Left ventricle myocardium inferior (tissue), 1 donor: ENCODE measurements around the gene FBLN2. TPM values are rescaled to one million over a fixed set of nuclear protein-coding genes. Genes with fewer than 3 reads are reported as not detected.
"Not testable (repeated sequence)": the region's sequence is repeated elsewhere in the genome, so short reads cannot be mapped to it uniquely, and the experiment has no call there.

Experiments used
- DNase-seq: peaks from one replicate; pipeline ENCODE4 v3.0.0-alpha.2; 2020
- H3K27ac ChIP-seq: fragments of 200-600 bp; replicated peaks from 2 replicates; pipeline ENCODE4 v1.8.0; 2021
- H3K27me3 ChIP-seq: fragments of 200-600 bp; 2 replicates; pipeline ENCODE4 v1.8.0; 2021; ENCODE audit warnings: low read depth
- H3K36me3 ChIP-seq: fragments of 200-600 bp; 2 replicates; pipeline ENCODE4 v1.8.0; 2021
- H3K4me1 ChIP-seq: fragments of 200-600 bp; 2 replicates; pipeline ENCODE4 v1.8.0; 2021
- H3K4me3 ChIP-seq: fragments of 200-600 bp; 2 replicates; pipeline ENCODE4 v1.8.0; 2021; ENCODE audit warnings: mild to moderate bottlenecking, moderate library complexity
- H3K9me3 ChIP-seq: fragments of 200-600 bp; replicated peaks from 2 replicates; pipeline ENCODE4 v1.8.0; 2021
- intact Hi-C: fragments of 100-400 bp; cut with micrococcal nuclease; formaldehyde crosslinking; loops from one replicate; pipeline ENCODE4 v1.11.0; 2022
- long read RNA-seq: library from polyadenylated mRNA; unstranded; transcript quantifications from one replicate; pipeline ENCODE4 v2.0.0, GENCODE V29; 2021
- total RNA-seq: library from RNA; stranded (reverse); fragmentation: NEBNext Ultra II Directional; extraction: Animal tissue kit (Norgen Biotek cat#: 25700); gene quantifications from one replicate; pipeline ENCODE4 v1.2.1, GENCODE V29; 2021
- TF ChIP-seq, protein P1 (sequence below): fragments of 200-600 bp; IDR thresholded peaks from 2 replicates; pipeline ENCODE4 v1.8.0; 2021; ENCODE audit warnings: antibody characterized with exemption, mild to moderate bottlenecking, borderline replicate concordance
- donor health status: DM: no; HTN: yes; CAD: no; lungs with severe emphysema.

Gene FBLN2
- 56.7 TPM for total RNA-seq
- long read RNA-seq, full-length matches to known transcripts: 188 of 297 reads
- long read RNA-seq, partial matches to known transcripts: 75 of 297 reads
- long read RNA-seq, other reads (novel, unspliced or antisense): 34 of 297 reads

DNA sequence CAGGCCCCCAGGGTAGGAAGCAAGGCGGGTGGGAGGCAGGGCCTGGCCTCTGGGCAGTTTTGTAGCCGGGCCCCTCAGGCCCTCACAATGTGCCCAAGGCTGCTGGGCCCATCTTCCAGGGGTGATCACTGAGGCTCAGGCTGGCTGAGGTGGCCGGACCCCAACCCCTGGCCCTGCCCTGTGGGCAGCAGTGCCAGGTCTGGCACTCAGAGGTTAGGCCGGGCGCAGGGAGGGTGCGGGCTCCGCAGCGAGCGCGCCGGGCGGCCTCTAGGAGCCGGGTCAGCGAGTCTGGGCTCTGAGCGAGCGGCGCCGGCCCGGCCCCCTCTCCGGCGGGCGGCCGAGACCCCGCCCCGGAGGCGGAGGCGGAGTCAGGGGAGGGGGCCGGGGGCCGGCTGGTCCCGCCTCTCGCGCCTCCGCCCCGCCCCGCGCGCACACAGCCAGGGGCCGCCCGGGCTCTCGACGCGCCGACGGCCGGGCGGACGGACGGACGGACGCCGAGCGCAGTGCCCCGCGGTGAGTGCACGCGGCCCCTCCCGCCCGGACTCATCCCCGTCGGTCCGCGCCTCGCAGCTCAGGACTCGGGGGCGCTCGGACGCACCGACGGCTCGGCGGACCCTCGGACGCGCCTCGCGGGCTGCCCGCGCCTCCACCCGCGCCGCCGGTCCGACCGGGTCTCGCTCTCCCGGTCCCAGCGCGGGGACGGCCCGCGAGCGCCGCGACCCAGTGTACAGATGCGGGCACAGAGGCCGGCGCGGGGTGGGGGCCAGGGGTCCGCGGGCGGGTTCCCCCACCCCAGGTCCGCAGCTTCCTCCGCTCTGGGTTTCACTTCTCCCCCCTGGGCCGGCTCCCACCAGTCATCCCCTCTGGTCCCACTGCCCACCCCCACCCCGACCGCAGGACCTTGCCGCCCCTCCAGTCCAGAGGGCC lies at the start of gene FBLN2:
FBLN2 (plus strand) TSS at position 430 of the 927 bp plus-strand sequence. CDS start 21,231 bp downstream, outside the sequence.
- intact Hi-C loops: no loop called here
- Histone ChIP-seq H3K4me3 (peak within 1 kb of the TSS; percentile 67), H3K36me3 (no peaks in the 10 kb centered on the region), H3K9me3 (no peaks in the 10 kb centered on the region), H3K27me3 (peaks cover 68% of the 10 kb centered on the region), H3K27ac (peak within 1 kb of the TSS; percentile 82), H3K4me1 (peaks cover 60% of the 10 kb centered on the region)
- TF ChIP-seq, protein P1, sequence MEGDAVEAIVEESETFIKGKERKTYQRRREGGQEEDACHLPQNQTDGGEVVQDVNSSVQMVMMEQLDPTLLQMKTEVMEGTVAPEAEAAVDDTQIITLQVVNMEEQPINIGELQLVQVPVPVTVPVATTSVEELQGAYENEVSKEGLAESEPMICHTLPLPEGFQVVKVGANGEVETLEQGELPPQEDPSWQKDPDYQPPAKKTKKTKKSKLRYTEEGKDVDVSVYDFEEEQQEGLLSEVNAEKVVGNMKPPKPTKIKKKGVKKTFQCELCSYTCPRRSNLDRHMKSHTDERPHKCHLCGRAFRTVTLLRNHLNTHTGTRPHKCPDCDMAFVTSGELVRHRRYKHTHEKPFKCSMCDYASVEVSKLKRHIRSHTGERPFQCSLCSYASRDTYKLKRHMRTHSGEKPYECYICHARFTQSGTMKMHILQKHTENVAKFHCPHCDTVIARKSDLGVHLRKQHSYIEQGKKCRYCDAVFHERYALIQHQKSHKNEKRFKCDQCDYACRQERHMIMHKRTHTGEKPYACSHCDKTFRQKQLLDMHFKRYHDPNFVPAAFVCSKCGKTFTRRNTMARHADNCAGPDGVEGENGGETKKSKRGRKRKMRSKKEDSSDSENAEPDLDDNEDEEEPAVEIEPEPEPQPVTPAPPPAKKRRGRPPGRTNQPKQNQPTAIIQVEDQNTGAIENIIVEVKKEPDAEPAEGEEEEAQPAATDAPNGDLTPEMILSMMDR: no peak
- peak; percentile 64 for DNase-seq

DNA sequence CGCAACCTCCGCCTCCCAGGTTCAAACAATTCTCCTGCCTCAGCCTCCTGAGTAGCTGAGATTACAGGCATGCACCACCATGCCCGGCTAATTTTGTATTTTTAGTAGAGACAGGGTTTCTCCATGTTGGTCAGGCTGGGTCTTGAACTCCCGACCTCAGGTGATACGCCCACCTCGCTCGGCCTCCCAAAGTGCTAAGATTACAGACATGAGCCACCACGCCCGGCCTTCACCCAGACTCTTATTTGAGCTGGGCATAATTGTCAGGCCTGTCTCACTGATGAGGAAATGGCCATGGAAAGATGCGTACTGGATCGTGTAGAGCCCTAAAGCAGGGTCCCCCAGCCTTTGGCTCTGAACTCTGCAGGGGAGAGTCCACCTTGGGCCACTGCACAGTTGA lies 49.7 kb upstream of the FBLN2 start:
- H3K36me3 ChIP-seq, H3K4me3 ChIP-seq, intact Hi-C loops, H3K27ac ChIP-seq, H3K27me3 ChIP-seq, DNase-seq, H3K9me3 ChIP-seq: not testable (repeated sequence)
- peaks cover 22% of the 10 kb centered on the region for H3K4me1 ChIP-seq

DNA sequence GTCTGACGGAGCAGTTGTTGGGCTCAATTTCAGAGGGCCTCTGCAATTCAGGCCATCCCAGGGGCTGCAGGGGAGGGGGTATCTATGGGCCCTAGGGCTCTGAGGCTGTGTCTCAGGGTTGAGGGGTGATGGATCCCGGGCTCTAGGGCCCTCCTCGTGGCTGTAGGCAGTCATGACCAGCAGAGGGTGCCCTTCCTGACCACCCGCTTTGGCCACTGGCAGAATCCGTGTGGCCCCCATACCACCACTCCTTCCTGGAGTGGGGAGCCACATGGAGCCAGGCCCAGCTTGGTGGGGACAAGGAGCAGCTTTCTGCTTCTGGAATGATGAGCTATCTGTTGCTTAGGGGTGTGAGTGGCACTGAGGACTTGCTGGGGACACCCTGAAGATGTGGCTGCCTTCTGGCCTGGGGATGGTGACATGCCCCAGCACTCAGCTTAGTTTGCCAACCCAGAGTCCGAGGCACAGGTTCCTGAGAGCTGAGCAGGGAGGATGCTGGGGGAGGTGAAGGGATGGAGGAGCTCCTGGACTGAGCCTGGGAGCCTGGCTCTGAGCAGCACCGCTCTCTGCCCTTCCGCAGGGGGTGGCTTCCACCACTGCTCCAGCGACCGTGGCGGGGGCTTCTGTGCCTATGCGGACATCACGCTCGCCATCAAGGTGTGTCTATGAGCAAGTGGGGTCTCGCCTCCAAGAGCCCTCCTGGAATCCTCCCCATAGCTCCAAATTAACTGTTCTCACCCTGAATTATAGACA lies 48.6 kb upstream of the FBLN2 start:
- intact Hi-C loops: no loop called here
- Histone ChIP-seq H3K27me3 (no peaks in the 10 kb centered on the region), H3K27ac (no peak overlapping the region), H3K9me3 (no peaks in the 10 kb centered on the region), H3K36me3 (peaks cover 18% of the 10 kb centered on the region), H3K4me1 (peaks cover 13% of the 10 kb centered on the region), H3K4me3 (no peak overlapping the region)
- no peak for DNase-seq
- TF ChIP-seq, protein P1: peak; percentile 63

DNA sequence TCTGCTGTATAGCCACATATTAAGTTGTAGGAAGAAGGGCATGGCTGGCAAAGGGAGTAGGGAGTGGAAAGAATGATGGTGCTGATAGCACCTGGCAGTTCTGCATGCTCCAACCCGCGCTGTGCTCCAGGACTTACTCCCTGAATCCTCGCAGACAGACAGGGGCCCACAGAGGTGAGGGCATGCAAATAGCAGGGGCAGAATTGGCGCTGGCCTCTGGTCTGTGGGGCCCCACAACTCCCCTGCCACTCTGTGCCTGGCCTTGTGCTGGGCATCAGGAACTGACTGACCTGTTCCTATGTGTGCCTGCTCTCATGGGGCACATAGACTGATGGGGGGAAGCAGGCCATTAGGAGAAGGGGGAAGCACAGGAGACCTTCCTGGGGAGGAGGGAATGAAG lies 47.9 kb upstream of the FBLN2 start:
- H3K4me3 ChIP-seq: no peak overlapping the region
- no peak for DNase-seq
- peaks cover 10% of the 10 kb centered on the region for H3K4me1 ChIP-seq
- TF ChIP-seq, protein P1: no peak
- no peak overlapping the region for H3K27ac ChIP-seq
- no peaks in the 10 kb centered on the region for H3K9me3 ChIP-seq
- intact Hi-C loops: no loop called here
- no peaks in the 10 kb centered on the region for H3K27me3 ChIP-seq
- peaks cover 18% of the 10 kb centered on the region for H3K36me3 ChIP-seq

DNA sequence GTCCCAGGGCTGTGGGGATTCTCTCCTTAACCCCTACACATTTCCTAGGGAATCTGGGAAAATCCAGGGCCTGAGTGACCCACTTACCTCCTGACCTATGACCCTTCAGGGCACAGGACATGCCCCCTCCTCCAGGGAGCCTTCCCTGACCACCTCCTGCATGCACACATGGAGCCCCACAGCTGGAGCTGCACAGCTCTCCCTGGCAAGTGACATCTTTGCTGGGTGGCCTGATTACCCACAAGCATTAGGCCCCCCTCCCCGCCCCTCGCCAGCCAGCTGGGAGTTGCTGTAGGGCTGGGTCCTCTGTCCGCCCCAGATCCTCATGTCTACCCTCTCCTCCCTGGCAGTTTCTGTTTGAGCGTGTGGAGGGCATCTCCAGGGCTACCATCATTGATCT lies 47.4 kb upstream of the FBLN2 start:
- peaks cover 6% of the 10 kb centered on the region for H3K4me1 ChIP-seq
- H3K4me3 ChIP-seq: no peak overlapping the region
- peak; percentile 8 for DNase-seq
- H3K9me3 ChIP-seq: no peaks in the 10 kb centered on the region
- TF ChIP-seq, protein P1: no peak
- peaks cover 18% of the 10 kb centered on the region for H3K36me3 ChIP-seq
- intact Hi-C loops: no loop called here
- no peak overlapping the region for H3K27ac ChIP-seq
- H3K27me3 ChIP-seq: no peaks in the 10 kb centered on the region
